ENCODE data around the gene HMBS. TPM values are rescaled to one million over a fixed set of nuclear protein-coding genes. Genes with fewer than 3 reads are reported as not detected.
A peak's percentile ranks its signal among the peaks of the same experiment; 100 is the strongest.
"Not testable (repeated sequence)": the region's sequence is repeated elsewhere in the genome, so short reads cannot be mapped to it uniquely, and the experiment has no call there.

HMBS gene
- 6.3 and 10.0 TPM in 2 replicates for total RNA-seq

- H3K4me3 ChIP-seq (ENCODE audit: low read depth, low read length): peak within 1 kb of the TSS; percentile 66
- TF ChIP-seq CTCF (IDR thresholded peaks at IDR 0.05; ENCODE audit: insufficient read depth, low read length, severe bottlenecking): no peak
- H3K27me3 ChIP-seq (ENCODE audit: control insufficient read depth, insufficient read depth, low read length): no peaks in the 10 kb centered on the region
- FAIRE-seq (no peak), DNase-seq (ENCODE audit: low read depth) (peak; percentile 89)
- H3K36me3 ChIP-seq (ENCODE audit: control insufficient read depth, insufficient read depth, low read length): peaks cover 16% of the 10 kb centered on the region
Measured at GRCh38 chr11:119084663-119085436, at the start of gene HMBS. Gene HMBS, plus strand, starts transcription at chr11:119084881. Its CDS starts 153 bp downstream, at chr11:119085034.

DNA sequence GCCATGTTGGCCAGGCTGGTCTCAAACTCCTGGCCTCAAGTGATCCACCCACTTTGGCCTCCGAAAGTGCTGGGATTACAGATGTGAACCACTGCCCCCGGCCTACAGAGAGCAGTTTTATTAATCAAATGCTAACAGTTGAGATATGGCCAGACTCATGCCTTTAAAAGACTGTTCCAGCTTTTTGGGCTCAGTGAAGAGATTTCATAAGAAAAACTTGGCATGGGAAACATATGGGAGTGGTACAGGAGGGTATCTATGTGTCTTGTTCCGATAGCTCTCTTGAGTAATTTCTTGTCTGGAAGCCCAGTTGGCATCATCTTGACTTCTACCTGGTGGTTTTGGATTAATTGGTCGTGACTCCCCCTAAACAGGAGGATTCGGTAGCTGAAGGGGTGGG lies 45.8 kb upstream of the HMBS start:
- TF ChIP-seq CTCF (IDR thresholded peaks at IDR 0.05; ENCODE audit: insufficient read depth, low read length, severe bottlenecking): no peak
- DNase-seq (ENCODE audit: low read depth) (no peak), FAIRE-seq (no peak)
- no peaks in the 10 kb centered on the region for H3K36me3 ChIP-seq (ENCODE audit: control insufficient read depth, insufficient read depth, low read length)
- H3K27me3 ChIP-seq (ENCODE audit: control insufficient read depth, insufficient read depth, low read length): no peaks in the 10 kb centered on the region
- H3K4me3 ChIP-seq (ENCODE audit: low read depth, low read length): no peak overlapping the region

GRCh38 chr11:119039471-119039870 lies 45.2 kb upstream of the HMBS start:
- not testable (repeated sequence) for FAIRE-seq; DNase-seq (ENCODE audit: low read depth); H3K27me3 ChIP-seq (ENCODE audit: control insufficient read depth, insufficient read depth, low read length); H3K36me3 ChIP-seq (ENCODE audit: control insufficient read depth, insufficient read depth, low read length); H3K4me3 ChIP-seq (ENCODE audit: low read depth, low read length)

DNA sequence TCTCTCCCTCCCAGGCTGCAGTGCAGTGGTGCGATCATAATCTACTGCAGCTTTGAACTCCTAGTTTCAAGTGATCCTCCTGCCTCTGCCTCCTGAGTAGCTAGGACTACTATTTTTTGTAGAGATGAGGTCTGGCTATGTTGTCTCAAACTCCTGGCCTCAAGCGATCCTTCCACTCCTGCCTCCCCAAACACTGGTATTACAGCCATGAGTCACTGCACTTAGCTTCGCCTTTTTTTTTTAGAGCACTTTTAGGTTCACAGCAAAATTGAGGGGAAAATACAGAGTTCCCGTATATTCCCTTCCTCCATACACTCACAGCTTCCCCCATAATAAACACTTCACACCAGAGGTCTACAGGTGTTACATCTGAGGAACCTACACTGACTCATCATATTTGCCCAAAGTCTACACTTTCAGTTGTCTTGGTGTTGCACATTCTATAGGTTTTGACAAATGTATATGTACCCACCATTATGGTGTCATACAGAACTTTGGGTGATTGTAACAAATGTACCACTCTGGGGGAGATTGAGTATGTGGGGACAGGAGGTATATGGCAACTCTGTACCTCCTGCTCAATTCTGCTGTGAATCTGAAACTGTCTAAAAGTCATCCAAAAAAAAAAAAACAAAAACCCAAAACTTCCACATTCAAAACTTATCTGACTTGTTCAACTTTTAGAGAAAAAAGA lies 42.7 kb upstream of the HMBS start:
- no peak for TF ChIP-seq CTCF (IDR thresholded peaks at IDR 0.05; ENCODE audit: insufficient read depth, low read length, severe bottlenecking)
- DNase-seq (ENCODE audit: low read depth) (no peak), FAIRE-seq (no peak)
- no peak overlapping the region for H3K4me3 ChIP-seq (ENCODE audit: low read depth, low read length)
- H3K36me3 ChIP-seq (ENCODE audit: control insufficient read depth, insufficient read depth, low read length): peaks cover 10% of the 10 kb centered on the region
- H3K27me3 ChIP-seq (ENCODE audit: control insufficient read depth, insufficient read depth, low read length): no peaks in the 10 kb centered on the region

- Histone ChIP-seq H3K4me3 (ENCODE audit: low read depth, low read length) (no peak overlapping the region), H3K36me3 (ENCODE audit: control insufficient read depth, insufficient read depth, low read length) (peaks cover 16% of the 10 kb centered on the region), H3K27me3 (ENCODE audit: control insufficient read depth, insufficient read depth, low read length) (no peaks in the 10 kb centered on the region)
- DNase-seq (ENCODE audit: low read depth) (no peak), FAIRE-seq (no peak)
- TF ChIP-seq CTCF (IDR thresholded peaks at IDR 0.05; ENCODE audit: insufficient read depth, low read length, severe bottlenecking): no peak
Measured at GRCh38 chr11:119042927-119043326, 41.8 kb upstream of the HMBS start.

GRCh38 chr11:119044708-119045107 lies 40.0 kb upstream of the HMBS start:
- TF ChIP-seq CTCF (IDR thresholded peaks at IDR 0.05; ENCODE audit: insufficient read depth, low read length, severe bottlenecking): peak; percentile 31
- Histone ChIP-seq H3K36me3 (ENCODE audit: control insufficient read depth, insufficient read depth, low read length) (peaks cover 32% of the 10 kb centered on the region), H3K27me3 (ENCODE audit: control insufficient read depth, insufficient read depth, low read length) (no peaks in the 10 kb centered on the region), H3K4me3 (ENCODE audit: low read depth, low read length) (no peak overlapping the region)
- FAIRE-seq (no peak), DNase-seq (ENCODE audit: low read depth) (no peak)
